AML-193 (cell line): ENCODE results near the gene ZNF609.

Experiments
- DNase-seq, 2 experiments: peaks; one replicate each; lab custom pipeline; 2025; lab: John Stamatoyannopoulos, UW

The ZNF609 gene

DNA sequence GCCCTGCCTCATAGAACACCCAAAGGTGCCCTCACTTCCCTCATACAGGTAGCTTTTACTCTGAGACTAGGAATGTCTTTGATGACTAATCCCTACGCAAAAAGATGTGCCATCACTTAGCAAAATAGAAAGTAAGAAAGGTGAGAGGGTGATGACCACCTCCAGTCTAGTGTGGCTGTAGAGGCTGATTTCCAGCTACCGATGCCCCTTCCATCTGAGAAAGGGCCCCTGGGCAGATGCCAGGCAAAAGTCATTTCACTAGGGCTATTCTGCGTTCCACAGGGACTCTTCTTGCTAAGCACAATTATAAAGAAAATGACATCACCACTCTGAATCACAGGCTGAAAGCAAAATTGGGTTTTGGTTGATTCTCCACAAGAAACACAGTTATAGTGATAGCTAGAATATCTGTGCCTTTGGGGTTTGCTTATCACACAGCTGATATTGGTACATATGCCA lies 237.6 kb downstream of the ZNF609 start:
- DNase-seq: no peak

DNA sequence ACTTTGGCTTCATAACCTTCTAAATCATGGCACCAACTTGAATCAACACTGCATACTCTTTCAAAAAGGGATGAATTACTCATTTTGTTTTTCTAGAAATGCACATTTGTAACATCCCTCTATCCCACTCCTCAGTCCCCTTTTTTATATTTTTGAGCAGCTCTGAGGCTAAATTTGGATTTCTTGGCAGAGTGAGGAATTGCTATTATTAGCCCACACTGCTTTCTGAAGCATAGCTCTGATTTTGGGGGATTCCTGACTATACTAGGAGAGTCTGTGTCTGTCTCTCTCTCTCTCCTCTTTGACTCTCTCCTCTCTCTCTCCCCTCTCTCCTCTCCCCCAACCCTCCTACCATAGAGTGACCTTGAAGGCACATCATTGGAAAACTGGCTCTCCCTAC lies 238.4 kb downstream of the ZNF609 start:
- no peak for DNase-seq

DNA sequence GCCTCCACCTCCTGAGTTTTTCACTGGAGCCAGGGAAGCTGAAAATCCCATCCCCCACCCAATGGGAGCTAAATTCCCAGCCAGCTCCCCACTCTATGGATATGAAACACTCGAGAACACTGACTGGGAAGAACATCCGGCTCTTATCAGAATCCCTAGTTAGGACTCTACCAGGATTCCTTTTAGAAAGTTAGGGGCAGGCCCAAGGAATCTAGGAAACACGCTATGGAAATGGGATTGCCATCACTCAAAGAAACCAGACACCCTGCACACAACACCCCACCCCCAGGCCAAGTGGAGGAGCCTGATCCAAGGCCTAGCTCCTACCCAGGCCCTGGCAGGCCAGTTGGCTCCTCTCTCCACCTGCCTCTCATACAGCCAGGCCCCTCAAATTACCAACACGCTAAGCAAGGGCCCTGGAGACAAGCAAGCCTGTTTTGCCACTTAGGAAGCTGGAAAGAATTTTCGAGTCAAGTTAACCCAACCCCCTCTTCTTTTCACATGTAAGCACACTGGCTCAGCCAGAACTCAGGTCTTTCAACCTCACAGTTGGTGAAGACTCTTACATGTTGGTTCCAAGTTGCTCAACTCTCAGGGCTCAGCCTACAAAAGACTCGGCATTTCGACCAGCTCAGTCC lies 239.5 kb downstream of the ZNF609 start:
- no peak for DNase-seq

GRCh38 chr15:64701051-64701450 lies 240.7 kb downstream of the ZNF609 start:
- DNase-seq: no peak

DNA sequence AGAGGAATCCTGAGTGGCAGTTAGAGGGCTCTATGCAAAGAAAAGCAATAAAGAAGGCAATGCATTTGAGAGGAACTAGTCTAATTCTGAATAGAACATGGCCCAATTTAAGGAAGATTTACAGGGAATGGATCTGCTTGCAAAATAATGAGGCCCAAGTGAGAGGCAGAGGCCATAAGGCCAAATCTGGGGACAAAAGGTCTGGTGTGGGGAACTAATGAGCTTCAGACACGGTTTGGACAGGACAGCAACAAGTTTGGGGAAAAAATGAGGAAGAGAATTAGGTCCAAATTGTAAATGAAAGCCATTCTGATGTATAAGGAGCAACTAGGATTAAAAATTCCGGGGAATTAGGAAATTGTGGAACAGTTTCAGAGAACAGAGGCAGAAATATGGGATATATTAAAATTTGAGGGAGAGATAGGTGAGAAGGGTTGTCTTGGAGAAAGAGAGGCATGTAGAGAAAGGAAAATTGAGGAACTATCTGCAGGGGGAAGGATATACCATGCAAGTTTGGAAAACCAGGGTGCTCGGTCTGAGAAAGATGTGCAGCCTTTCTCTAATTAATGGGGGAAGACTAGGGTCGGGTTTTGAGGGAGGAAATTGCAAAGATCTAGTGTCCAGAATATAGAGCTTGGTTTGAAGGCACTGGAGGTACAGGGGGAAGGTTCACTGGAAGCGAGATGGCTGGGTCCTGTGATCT lies 241.3 kb downstream of the ZNF609 start:
- DNase-seq: no peak

DNA sequence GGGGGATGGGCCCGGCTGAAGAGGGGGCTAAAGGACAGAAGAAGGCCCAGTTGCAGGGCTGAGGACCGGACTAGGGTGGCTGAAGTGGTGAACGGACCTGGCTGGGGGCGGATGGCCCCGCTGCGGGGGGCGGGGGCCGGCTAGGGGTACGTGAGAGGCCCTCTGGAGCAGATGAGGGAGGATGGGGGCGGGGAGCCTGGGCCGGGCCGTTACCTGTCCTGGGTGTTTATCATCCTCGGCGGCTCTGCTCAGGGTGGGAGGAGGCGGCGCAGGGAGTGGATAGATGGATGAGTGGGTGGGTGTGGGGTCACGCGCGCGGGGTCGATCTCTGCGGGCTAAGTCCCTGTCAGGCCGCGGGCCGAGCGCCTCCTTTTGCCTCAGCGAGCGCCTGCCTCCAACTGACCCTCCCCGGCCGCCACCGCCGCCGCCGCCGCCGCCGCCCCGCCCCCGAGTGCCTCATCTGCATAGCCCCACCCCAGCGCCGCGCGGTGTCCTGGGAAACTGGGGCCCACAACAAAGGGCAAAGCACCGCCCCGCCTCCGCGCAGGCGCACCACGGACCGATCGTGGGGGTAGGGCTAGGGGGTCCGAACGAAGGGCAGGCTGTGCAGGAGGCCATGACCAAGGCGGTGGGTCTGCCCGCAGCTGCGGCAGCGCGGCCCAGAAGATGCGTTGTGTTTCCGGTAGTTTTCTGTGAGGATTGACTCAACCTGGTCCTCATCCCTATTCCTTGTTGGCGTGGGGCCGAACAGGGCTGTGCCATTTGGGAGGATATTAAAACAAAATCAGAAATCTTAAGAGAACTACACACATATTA lies 242.6 kb downstream of the ZNF609 start:
- DNase-seq: peak; percentile 70 to 75

DNA sequence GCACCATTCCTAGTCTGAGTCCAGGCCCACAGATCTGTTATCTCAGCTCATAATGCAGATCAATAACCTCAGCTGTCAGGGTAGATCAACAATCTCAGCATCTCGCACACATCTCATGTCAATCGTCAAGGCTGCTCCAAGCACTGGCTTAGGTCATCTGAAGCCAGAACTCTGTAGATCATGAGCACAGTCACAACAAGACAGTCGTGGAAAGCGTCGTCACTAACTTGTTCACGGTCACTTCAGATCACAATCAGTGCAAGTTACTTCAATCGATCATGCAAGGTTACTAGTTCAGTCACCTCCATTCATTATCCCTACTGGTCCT lies 243.2 kb downstream of the ZNF609 start:
- no peak for DNase-seq

DNA sequence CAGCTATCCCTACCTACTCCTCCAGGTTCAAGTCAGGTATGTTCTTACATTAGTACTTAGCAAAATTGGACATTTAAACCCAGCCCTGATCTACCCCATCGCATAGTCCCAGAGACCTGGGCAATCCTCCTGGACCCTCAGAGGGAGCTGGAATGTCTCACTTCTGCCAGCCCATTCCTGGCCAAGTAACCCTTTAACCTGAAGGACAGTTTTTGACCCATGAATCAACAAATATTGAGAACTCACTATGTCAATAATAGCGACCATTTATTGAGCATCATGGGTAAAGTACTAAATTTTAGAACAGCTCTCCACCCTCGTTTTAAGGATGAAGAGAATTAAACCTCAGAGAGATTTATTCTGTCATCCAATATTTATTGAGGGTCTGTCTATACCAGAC lies 244.6 kb downstream of the ZNF609 start:
- no peak for DNase-seq

DNA sequence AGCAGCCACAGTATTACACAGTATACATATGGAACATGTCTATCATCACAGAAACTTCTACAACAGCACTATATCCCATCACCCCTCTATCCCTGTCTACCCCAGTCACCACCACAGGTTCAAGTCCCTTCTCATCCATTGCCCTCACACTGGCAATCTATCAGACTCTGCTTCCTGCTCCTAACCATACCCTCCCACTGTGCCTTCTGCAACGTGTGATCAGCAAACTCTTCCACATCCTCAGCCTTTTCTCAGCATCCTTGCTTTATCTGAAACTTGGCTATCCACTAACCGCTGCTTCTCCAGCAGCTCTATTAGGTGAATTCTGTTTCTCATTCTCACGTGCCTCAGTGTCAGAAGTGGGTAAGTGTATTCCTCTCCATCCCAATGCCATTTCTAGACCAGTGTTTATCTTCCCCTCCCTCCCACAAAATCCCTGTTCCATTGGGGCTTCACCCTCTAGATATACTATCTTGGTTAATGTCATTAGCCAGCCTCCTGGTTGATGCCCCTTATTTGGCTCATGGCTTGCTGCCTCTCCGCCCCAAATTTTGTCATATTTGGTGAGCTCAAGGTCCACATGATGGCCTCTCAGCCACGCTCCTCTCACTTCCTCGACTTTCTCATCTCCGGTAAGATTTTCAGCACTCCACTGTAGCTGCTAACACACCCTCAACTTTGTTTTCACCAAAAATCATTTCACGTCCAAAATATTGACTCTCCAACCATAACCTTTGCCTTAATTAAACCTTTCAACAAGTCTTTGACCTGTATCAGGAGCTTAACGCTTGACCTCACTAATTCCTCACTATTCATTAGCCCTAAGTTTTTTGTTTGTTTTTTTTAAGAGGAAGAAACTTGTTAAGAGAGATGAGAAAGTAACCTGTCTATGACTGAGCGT lies 245.9 kb downstream of the ZNF609 start:
- no peak for DNase-seq

GRCh38 chr15:64710676-64711428 lies 250.5 kb downstream of the ZNF609 start:
- no peak for DNase-seq

DNA sequence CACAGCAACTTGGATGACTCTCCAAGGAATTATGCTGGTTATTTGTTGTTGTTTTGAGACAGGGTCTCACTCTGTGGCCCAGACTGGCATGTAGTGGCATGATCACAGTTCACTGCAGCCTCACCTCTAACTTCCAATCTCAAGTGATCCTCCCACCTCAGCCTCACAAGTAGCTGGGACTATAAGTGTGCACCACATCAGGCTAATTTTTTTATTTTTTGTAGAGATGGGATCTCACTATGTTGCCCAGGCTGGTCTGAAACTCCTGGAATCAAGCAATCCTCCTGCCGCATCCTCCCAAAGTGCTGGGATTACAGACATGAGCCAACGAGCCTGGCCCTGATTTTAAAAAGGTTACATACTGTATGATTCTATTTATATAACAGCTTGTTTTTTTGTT lies 252.0 kb downstream of the ZNF609 start:
- no peak for DNase-seq

GRCh38 chr15:64713592-64713991 lies 253.2 kb downstream of the ZNF609 start:
- no peak for DNase-seq

GRCh38 chr15:64716452-64716851 lies 256.1 kb downstream of the ZNF609 start:
- DNase-seq: no peak

- no peak for DNase-seq
These were observed 256.8 kb downstream of the ZNF609 start for GRCh38 chr15:64717130-64717529.

DNA sequence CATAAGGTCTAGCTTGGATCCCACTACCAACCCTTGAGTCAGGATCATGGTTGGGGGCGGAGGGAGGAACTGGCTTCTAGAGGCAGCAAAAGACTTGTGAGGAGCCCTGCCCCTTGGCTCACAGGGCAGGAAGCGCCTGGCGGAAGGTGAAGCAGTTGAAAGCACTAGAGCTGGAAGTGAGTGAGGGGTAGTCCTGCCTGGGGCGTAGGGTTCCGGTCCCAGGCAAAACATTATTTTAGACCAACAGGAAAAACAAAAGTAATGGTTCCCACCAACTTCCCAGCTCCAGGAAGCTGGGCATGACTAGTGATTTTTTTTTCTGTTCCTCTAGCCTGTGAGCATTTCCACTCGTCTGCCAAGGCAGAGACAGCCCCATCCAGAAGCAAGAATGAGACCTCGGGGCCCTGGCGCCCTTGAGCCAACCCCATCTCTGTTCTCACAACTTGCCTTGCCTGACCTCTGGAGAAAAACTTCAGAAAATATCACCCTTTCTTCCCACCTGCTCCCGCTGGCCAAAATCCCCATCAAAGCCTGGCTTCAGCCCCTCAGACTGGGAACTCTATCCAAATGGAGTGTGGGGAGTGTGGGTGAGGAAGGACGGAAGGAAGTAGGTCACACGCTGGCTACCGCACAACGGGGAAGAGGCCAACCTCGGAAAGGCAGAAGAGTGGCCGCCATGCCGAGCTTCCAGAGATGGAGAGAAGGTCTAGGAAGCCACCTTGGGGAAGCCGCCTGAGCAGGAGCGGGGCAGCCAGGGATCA lies 257.5 kb downstream of the ZNF609 start:
- no peak for DNase-seq

DNA sequence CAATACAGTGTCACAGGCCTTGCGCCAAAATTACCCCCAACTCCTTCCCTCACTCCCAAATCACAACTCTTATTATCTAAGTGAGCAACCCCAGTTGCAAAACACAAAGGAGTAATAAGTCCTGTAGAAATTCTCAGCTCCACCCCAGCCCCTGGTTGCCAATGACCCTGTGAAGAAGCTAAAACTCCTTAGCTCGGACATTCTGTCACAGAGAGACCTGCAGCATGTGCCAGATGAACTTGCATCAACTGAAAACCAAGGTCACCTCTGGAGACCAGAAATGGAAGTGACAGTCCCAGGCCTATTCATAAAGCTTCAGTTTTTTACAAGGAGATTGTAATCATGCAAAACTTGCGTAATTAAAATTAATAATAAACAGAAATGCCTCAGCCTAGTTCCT lies 259.8 kb downstream of the ZNF609 start:
- no peak for DNase-seq

DNA sequence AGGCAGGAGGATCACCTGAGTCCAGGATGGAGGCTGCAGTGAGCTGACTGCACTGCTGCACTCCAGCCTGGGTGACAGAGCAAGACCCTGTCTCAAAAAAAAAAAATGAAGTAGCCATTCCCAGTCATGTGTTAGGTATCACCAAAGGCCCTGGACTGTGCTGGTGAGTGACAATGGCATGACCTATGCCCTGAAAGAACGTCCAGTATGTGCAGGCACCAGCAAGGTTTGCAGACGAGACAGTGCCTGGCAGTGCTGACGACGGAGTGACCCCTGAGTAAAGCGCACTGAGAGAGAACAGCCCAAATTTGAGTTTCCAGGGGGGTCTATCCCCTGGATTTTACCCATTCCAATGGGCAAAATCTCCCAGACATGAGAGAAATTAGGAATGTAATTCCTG lies 269.8 kb downstream of the ZNF609 start:
- DNase-seq: no peak

GRCh38 chr15:64731012-64731804 lies 270.8 kb downstream of the ZNF609 start:
- peak; percentile 59 to 66 for DNase-seq

- DNase-seq: no peak
These were observed 271.4 kb downstream of the ZNF609 start for GRCh38 chr15:64731805-64732151.
